GM12875 (cell line): ENCODE measurements around the gene PBRM1.

Experiments used
- H3K4me3 ChIP-seq: one replicate; pipeline ENCODE4 v1.5.1; 2011; ENCODE audit warnings: low read depth, low read length, control low read depth
- TF ChIP-seq, protein P1 (sequence below): IDR thresholded peaks from 2 replicates; pipeline ENCODE4 v1.5.1; 2011; ENCODE audit warnings: low read depth, mild to moderate bottlenecking, control low read depth, inconsistent platforms, low read length, moderate library complexity, borderline replicate concordance; ENCODE audit not compliant: insufficient read depth

The PBRM1 gene

DNA sequence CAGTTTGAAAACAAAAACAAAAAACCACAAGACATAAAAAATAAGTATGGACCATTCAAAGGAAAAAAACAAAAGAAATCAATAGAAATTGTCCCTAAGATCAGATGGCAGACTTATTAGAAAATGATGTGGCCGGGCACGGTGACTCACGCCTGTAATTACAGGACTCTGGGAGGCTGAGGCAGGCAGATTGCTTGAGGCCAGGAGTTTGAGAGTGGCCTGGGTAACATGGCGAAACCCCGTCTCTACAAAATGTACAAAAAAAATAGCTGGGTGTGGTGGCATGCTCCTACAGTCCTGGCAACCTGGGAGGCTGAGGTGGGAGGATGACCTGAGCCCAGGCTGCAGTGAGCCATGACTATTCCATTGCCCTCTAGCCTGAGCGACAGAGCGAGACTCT lies 36.8 kb upstream of the PBRM1 start:
- TF ChIP-seq, protein P1, sequence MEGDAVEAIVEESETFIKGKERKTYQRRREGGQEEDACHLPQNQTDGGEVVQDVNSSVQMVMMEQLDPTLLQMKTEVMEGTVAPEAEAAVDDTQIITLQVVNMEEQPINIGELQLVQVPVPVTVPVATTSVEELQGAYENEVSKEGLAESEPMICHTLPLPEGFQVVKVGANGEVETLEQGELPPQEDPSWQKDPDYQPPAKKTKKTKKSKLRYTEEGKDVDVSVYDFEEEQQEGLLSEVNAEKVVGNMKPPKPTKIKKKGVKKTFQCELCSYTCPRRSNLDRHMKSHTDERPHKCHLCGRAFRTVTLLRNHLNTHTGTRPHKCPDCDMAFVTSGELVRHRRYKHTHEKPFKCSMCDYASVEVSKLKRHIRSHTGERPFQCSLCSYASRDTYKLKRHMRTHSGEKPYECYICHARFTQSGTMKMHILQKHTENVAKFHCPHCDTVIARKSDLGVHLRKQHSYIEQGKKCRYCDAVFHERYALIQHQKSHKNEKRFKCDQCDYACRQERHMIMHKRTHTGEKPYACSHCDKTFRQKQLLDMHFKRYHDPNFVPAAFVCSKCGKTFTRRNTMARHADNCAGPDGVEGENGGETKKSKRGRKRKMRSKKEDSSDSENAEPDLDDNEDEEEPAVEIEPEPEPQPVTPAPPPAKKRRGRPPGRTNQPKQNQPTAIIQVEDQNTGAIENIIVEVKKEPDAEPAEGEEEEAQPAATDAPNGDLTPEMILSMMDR, result no peak
- no peak overlapping the region for H3K4me3 ChIP-seq

DNA sequence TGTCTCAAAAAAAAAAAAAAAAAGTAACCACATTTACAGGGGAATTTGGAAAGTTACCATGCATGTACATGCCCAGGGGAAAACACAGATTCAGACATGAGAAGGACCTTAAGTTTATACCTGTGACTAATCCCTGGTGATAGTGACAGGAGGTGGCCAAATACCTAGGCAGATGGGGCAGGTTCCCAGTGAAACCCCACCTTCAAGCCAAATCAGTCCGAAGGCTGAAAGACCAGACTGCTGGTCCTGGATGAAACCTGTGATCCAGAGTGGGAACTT lies 36.0 kb upstream of the PBRM1 start:
- no peak overlapping the region for H3K4me3 ChIP-seq
- TF ChIP-seq, protein P1, result no peak

GRCh38 chr3:52721002-52721729 lies 35.5 kb upstream of the PBRM1 start:
- H3K4me3 ChIP-seq, result no peak overlapping the region
- TF ChIP-seq, protein P1, result no peak

GRCh38 chr3:52719618-52720017 lies 33.9 kb upstream of the PBRM1 start:
- no peak overlapping the region for H3K4me3 ChIP-seq
- TF ChIP-seq, protein P1, result no peak

DNA sequence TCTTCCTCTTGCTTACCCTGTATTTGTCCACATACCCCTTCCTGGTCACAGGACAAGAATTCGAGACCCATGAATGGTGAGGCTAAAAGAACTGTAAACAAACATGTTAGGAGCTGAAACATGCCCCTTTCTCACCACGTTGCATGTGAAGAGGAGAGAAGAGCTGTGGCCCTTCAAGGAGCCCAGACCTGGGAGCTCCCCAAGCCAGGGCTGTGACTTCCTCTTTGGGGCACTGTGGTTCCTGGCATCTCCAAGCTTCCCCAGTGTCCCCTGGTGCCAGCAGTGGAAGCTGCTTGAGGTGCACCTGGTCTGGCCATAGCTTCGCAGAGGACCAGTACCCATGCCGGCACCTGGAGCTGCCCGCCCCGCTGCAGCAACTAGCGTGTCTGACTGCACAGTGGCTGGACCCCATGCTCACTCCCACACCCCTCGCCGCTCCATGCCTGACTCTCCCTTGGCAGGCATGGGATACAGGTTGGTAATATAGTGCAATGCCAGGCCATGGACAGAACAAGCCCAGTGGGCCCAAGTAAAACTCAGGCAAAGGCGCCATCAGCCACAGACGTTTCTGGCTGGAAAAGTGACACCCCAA lies 30.1 kb upstream of the PBRM1 start:
- TF ChIP-seq, protein P1, result no peak
- H3K4me3 ChIP-seq, result no peak overlapping the region

DNA sequence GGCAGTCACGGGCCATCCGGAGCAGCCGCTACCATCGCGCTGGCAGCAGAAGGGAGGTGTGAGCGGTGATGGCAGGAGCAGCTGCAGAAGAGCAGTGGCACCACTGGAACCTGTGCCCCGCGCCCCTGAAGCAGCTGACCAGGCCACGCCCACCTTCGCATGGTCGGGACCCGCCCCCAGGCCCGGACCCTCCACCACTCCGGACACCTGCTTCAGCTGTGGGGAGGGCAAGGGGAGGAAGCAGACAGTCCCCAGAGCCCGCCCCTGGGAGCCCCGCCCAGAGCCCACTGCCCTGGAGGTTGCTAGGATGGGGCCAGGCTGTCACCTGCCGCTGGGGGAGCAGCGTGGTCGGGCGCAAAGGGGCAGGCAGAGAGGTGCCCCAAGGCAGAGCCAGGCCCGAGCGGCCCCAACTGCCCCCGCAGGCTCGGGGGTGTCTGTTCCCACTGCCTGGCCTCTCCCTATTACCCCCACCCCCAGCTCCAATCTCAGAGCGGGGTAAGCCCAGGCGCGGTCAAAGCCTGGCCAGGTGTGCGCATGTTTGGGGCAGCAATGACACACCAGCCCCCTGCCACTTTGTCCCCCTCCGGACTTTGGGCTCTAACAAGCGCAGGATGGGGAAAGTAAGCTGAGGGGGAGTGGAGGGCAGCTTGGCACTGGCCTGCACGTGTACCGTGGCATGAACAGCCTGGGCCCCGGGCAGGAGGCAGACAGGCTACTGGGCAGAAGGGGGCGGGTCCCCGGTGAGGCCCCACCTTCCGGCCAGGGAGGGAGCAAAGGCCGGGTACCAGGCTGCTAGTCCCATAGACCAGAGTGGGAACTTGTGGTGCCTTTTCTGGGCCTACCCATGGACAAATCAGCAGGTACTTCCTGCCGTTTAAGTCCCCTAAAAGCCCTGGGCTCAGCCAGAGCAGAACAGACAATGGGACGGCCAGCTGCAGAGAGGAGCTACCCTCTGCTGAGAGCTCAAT lies 28.9 kb upstream of the PBRM1 start:
- TF ChIP-seq, protein P1, result no peak
- no peak overlapping the region for H3K4me3 ChIP-seq
